Renal cortex interstitium (tissue), 15 donors: ENCODE measurements around the gene SYN1. TPM values are rescaled to one million over a fixed set of nuclear protein-coding genes. Genes with fewer than 3 reads are reported as not detected.
"Not testable (repeated sequence)": the region's sequence is repeated elsewhere in the genome, so short reads cannot be mapped to it uniquely, and the experiment has no call there.

Experiments used
- DNase-seq, 11 donors: peaks; one replicate each; pipeline ENCODE4 v3.0.0-alpha.2; 2013; ENCODE audit warnings: low read depth in 9 of 11, low spot score in 4 of 11; ENCODE audit errors: extremely low read depth in 1 of 11
- long read RNA-seq, 16 experiments: transcript quantifications; one replicate each; lab custom pipeline, GENCODE V29; 2026
- polyA plus RNA-seq, 3 donors: library from polyadenylated mRNA; unstranded; fragments of 120-200 nt; gene quantifications; one replicate each; pipeline ENCODE4 v1.2.1, GENCODE V29; 2013; ENCODE audit not compliant: insufficient read length in 3 of 3

Gene SYN1
- polyA plus RNA-seq: 1 to 10 TPM; 5.6 to 7.6 (median 6.7) TPM
- long read RNA-seq, donor 1, partial matches to known transcripts: 187 of 187 reads
- long read RNA-seq, donor 1, other reads (novel, unspliced or antisense): 0 of 187 reads
- long read RNA-seq, donor 2, partial matches to known transcripts: 94 of 177 reads
- long read RNA-seq, donor 2, other reads (novel, unspliced or antisense): 82 of 177 reads
- long read RNA-seq, donor 3, partial matches to known transcripts: 78 of 208 reads
- long read RNA-seq, donor 3, other reads (novel, unspliced or antisense): 130 of 208 reads
- long read RNA-seq, donor 4, partial matches to known transcripts: 142 of 142 reads
- long read RNA-seq, donor 4, other reads (novel, unspliced or antisense): 0 of 142 reads
- long read RNA-seq, donor 5, partial matches to known transcripts: 315 of 320 reads
- long read RNA-seq, donor 5, other reads (novel, unspliced or antisense): 5 of 320 reads
- long read RNA-seq, donor 6, partial matches to known transcripts: 154 of 154 reads
- long read RNA-seq, donor 6, other reads (novel, unspliced or antisense): 0 of 154 reads
- long read RNA-seq, donor 7, partial matches to known transcripts: 240 of 240 reads
- long read RNA-seq, donor 7, other reads (novel, unspliced or antisense): 0 of 240 reads
- long read RNA-seq, donor 8, partial matches to known transcripts: 197 of 197 reads
- long read RNA-seq, donor 8, other reads (novel, unspliced or antisense): 0 of 197 reads
- long read RNA-seq, donor 9, partial matches to known transcripts: 119 of 120 reads
- long read RNA-seq, donor 9, other reads (novel, unspliced or antisense): 0 of 120 reads
- long read RNA-seq, donor 10, partial matches to known transcripts: 0 of 1 reads
- long read RNA-seq, donor 10, other reads (novel, unspliced or antisense): 0 of 1 reads
- long read RNA-seq, donor 11: 0 reads
- long read RNA-seq, donor 12, partial matches to known transcripts: 146 of 146 reads
- long read RNA-seq, donor 12, other reads (novel, unspliced or antisense): 0 of 146 reads
- long read RNA-seq, donor 13, partial matches to known transcripts: 244 of 244 reads
- long read RNA-seq, donor 13, other reads (novel, unspliced or antisense): 0 of 244 reads
- long read RNA-seq, donor 14, partial matches to known transcripts: 74 of 180 reads
- long read RNA-seq, donor 14, other reads (novel, unspliced or antisense): 106 of 180 reads
- long read RNA-seq, donor 15: 0 reads
- long read RNA-seq, donor 16, partial matches to known transcripts: 307 of 307 reads
- long read RNA-seq, donor 16, other reads (novel, unspliced or antisense): 0 of 307 reads

GRCh38 chrX:47619486-47620302 lies at the start of gene SYN1:
TSS of gene SYN1 (minus strand) at chrX:47619857. CDS start at chrX:47619728, 129 bp downstream.
- peak in 10 of 11 donors; percentile 44 to 79 (median 60) for DNase-seq

DNA sequence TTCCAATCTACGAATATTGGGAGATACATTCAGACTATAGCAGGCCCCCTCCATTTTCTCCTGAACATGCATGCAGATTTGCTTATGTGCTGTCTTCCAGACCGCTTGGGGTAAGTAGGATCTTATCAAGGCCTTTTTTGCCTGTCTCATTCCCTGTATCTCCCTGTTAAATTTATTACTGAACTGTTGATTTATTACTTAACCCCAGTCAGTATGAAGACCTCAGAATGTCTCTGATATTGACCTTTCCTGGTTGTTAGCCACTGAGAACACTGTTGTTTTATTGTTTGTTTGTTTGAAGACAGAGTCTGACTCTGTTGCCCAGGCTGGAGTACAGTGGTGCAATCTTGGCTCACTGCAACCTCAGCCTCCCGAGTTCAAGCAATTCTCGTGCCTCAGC lies 46.1 kb upstream of the SYN1 start:
- not testable (repeated sequence) for DNase-seq

GRCh38 chrX:47664737-47665136 lies 45.1 kb upstream of the SYN1 start:
- DNase-seq: no peak

DNA sequence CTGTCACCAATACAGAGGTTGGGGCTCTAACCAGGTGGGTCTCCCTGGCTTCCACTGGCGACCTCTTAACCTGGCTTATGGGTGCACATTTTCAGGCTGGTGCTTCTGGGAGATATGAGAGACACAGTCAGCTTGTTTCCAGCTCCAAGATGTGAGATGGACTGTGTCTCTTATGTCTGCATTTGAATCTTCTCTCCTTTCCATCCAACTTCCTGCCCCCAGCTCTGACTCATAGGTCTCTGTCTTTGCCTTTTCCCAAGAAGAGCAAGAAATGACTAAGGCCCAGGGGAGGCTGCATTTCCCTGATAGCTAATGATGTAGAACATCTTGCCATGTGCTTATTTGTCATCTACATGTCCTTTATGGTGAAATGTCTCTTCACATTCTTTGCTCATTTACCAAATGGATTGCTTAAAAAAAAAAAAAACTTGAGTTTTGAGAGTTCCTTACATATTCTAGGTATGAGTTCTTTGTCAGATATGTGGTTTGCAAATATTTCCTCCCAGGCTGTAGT lies 42.5 kb upstream of the SYN1 start:
- DNase-seq: no peak

DNA sequence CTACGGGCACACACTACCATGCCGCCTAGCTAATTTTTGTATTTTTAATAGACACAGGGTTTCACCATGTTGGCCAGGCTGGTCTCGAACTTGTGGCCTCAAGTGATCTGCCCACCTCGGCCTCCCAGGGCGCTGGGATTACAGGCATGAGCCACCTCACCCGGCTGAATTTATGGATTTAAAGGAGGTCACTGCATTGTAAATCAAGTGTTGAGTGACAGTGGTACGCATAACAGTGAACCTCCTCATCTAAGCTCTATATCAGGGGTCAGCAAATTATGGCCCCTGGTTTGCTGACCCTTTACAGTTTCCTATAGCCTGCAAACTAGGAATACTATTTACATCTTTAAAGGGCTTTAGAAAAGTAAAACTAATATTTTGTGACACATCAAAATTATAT lies 41.9 kb upstream of the SYN1 start:
- no peak for DNase-seq

DNA sequence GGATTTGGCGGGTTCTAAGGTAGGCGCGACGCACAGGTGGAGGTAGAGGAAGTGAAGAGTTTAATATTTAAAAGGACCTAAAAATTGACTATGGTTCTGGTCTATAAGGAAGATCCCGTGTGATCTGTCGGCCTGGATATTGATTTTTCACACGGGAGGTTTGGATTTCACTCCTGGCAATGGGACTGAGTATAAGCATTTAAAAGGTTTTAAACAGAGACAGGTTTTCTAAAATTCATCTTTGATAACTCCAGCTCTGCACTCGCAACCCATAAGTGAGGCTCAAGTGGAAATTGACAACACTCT lies 39.7 kb upstream of the SYN1 start:
- no peak for DNase-seq

DNA sequence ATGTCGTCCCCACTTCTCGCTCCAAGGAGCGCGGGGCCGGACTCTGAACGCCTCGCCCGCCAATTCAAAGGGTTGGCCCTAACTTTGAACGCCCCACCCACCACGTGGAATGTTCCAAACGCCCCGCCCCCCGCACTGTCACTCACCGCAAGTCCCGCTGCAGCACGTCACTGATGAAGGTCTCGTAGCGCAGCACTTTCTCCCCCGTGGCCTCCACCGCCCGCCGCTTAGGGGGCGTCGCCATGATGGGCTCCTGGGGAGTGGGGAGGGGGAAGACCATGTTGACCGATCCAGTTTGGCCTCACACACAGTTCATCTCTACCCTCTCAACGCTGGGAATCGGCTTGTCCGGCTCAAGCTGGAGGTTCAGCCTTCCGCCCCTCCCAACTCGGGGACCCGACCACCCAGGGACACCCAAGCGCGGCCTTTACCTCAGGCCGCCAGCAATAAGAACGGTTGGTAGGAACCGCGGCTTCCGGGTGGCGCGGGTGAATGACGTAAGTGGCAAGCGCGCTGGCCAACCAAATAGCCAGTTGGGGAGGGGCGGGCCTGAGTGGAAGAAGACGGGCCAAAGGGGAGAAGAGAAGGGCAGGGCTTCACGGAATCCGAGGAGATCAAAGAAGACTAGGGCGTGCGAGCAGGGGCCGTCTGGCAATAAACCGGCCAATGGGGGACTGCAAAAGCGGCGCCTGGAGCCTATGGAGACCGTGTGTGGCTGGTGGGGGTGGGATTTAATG lies 39.2 kb upstream of the SYN1 start, which contains the start of gene UXT:
Gene UXT, minus strand, starts transcription at position 497 of the 737 bp plus-strand sequence. Its CDS starts 253 bp downstream, at position 244.
- DNase-seq: peak; percentile 71 to 89 (median 82)

DNA sequence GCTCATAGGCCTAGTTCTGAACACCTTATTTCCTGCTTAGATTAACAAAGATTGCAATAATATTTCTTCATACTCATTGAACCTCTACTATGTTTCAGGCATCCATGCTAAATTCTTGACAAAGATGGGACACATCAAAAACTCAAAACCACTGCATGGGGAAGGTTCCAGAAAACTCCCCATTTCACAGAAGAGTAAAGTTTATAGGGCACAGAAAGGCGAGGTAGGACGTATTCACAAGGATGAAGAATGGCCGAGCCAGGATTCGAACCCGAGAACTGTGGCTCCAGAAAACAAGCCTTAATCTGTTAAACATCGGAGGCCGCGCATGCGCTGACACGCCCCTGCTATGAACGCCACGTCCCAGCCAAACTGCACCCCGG lies 38.6 kb upstream of the SYN1 start:
- no peak for DNase-seq

DNA sequence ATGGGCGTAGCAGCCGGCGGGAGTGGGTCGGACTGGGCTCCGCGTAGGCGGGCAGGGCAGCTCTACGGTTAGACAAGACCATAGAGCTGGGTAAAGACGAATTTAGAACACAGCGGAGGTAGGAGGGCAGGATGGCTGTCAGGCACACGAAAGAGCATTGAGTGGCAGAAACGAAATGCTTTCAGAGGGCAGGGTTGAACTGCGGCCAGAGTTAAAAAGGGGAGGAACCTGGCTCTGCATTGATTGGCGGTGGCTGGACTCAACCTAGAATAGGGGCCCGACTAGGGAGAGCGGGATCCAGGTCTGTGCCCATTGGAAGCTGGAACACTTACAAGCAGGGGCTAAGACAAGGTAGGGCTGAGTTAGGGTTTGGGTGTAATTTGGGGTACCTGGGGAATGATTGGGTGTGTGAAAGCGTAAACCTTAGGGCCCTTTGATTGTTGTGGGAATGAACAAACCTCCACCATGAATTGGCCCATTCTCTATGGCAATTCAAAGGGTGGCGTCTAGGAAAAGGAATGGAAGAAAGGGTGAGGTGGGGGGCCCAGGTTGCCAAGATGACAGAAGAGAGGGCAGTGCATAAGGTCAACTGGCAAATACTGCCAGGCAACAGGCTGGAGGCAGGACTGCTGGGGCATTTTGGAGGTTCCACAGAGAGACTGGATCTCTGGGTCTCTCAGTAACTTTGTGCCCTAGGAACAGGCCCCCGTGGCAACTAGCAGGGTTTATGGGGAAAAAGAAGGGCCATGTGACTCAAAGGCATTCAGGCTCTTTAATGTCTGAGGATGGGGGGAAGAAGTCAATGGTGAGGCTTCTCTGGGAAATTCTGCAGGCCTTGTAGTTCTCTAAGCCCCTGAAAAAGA lies 31.6 kb upstream of the SYN1 start:
- DNase-seq: no peak

DNA sequence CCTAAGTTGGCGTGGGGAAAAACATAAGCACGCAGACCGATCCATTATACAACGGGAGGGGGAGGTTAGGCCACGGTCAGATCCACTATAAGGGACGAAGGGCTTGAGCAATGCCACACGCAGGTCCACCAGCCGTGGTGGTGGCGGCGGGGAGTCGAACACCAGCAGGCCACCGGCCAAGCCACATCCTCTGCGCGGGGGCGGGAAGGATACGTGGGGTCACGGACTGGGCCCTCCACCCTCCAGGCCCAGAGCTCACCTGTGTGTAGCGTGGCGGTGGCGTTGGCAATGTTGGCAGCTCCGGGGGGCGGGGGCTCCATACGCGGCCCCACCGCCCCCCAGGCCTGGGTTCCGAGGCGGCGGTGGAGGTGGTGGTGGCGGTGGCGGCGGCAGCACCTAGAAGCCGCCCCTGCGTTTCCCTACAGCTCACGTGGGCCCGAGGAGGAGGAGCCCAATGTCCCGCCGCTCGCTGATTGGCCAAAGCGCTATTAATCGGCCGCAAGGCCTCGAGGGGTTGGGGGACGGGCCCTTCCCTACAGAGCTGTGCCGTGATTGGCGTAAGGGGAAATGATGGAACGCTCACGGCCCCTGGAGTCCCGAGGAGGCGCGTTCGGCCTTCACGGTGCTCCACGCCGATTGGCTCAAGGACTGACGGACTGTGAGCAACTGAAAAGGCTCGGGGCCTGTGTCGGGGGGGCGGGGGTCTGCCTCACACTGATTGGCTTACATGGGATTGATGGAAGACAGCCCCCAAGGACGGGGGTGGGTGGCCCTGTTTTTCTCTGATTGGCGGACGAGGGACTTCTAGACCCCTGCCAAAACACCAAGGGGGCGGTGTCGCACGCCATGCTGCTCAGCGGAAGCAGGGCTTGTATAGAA lies 30.7 kb upstream of the SYN1 start, which contains the start of gene ELK1:
Gene ELK1, minus strand, starts transcription at position 400 of the 879 bp plus-strand sequence. CDS start 9,122 bp downstream, outside the sequence.
- peak; percentile 74 to 95 (median 91) for DNase-seq

GRCh38 chrX:47649781-47650163 lies 30.1 kb upstream of the SYN1 start:
- no peak for DNase-seq

GRCh38 chrX:47649271-47649670 lies 29.6 kb upstream of the SYN1 start:
- DNase-seq: no peak

DNA sequence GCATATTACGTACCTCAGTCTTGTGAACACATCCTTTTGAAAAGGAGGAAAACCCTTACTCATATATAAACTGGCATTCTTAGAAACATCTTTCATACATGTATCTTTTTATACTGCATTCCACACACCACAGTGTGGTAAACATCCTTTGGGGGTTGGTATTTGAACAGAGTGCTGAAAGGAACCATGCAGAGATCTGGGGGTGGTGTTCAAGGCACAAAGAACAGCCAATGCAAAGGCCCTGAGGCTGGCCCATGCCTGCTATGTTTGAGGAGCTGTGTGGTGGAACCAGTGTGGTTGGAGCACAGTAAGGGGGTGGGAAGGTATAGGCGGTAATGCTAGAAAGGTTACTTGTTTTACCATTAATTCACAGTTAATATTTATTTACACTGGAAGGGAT lies 28.7 kb upstream of the SYN1 start:
- DNase-seq: no peak

- no peak for DNase-seq
Measured at GRCh38 chrX:47646636-47647035, 27.0 kb upstream of the SYN1 start.

DNA sequence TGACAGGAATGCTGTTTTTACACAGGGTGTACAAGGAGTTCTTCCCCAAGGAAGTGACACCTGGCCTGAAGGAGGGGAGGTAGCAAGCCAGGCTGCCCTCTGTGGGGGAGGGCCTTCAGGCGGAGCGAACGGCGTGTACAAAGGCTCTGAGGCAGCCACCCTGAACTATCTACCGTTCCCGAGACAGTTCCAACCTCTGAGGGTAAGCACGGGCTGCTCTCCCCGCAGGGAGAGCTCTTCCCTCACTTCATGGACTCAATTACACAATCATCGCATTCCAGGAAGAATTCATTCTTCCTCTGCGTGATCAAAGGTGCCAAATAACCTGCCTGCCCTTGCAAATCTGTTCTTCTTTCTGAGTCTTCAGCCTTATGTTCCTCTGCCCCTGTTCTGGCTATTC lies 25.9 kb upstream of the SYN1 start:
- no peak for DNase-seq
